Liver (tissue), 3 donors: ENCODE results near the gene WWC1.

Source experiments
- FOXA1 ChIP-seq: IDR thresholded peaks from 2 replicates; pipeline ENCODE4 v1.6.1; 2016; ENCODE audit warnings: antibody characterized with exemption
- JUND ChIP-seq, 2 donors: IDR thresholded peaks; 2 replicates each; pipeline ENCODE4 v1.6.1; 2016; ENCODE audit warnings: antibody characterized with exemption in 2 of 2
- TAF1 ChIP-seq: conservative IDR thresholded peaks from 2 replicates; pipeline ENCODE4 v1.6.1; 2016; ENCODE audit warnings: antibody characterized with exemption, mild to moderate bottlenecking
- TF ChIP-seq, protein P1 (sequence below): fragments of 150-350 bp; IDR thresholded peaks from 2 replicates; pipeline ENCODE4 v1.5.1; 2017; ENCODE audit warnings: improper control_type of control experiment, low read depth, low read length; ENCODE audit not compliant: missing input control
- TF ChIP-seq, protein P2 (sequence below): IDR thresholded peaks from 2 replicates; pipeline ENCODE4 v1.6.1; 2016; ENCODE audit warnings: antibody characterized with exemption
- TF ChIP-seq, protein P3 (sequence below): IDR thresholded peaks from 2 replicates; pipeline ENCODE4 v1.6.1; 2016; ENCODE audit warnings: antibody characterized with exemption, mild to moderate bottlenecking
- TF ChIP-seq, protein P4 (sequence below): IDR thresholded peaks from 2 replicates; pipeline ENCODE4 v1.6.1; 2016; ENCODE audit warnings: antibody characterized with exemption
- donor health status: healthy.
- donor health status: healthy.

DNA sequence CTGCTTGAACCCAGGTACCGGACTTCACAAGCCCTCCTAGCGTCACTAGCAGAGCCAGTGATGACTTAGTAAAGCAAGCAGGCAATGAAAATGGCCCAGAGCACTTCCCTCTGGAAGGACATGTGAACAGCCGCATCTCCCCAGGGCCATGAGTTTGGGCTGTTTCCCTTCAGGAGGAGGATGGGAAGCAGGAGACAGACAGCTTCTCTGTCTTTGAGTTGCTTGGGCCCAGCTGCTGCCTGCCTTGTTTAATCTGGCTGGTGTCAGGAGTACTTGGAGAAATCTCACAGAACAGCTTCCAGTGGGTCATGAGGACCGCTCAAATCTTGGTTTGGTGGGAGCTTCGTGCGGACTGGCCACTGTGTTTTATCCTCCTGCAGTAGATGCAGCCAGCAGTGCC is 25.4 kb upstream of the WWC1 start:
- no peak for TF ChIP-seq TAF1
- TF ChIP-seq, protein P1, sequence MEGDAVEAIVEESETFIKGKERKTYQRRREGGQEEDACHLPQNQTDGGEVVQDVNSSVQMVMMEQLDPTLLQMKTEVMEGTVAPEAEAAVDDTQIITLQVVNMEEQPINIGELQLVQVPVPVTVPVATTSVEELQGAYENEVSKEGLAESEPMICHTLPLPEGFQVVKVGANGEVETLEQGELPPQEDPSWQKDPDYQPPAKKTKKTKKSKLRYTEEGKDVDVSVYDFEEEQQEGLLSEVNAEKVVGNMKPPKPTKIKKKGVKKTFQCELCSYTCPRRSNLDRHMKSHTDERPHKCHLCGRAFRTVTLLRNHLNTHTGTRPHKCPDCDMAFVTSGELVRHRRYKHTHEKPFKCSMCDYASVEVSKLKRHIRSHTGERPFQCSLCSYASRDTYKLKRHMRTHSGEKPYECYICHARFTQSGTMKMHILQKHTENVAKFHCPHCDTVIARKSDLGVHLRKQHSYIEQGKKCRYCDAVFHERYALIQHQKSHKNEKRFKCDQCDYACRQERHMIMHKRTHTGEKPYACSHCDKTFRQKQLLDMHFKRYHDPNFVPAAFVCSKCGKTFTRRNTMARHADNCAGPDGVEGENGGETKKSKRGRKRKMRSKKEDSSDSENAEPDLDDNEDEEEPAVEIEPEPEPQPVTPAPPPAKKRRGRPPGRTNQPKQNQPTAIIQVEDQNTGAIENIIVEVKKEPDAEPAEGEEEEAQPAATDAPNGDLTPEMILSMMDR = no peak
- TF ChIP-seq, protein P2, sequence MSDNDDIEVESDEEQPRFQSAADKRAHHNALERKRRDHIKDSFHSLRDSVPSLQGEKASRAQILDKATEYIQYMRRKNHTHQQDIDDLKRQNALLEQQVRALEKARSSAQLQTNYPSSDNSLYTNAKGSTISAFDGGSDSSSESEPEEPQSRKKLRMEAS = no peak
- TF ChIP-seq, protein P3, sequence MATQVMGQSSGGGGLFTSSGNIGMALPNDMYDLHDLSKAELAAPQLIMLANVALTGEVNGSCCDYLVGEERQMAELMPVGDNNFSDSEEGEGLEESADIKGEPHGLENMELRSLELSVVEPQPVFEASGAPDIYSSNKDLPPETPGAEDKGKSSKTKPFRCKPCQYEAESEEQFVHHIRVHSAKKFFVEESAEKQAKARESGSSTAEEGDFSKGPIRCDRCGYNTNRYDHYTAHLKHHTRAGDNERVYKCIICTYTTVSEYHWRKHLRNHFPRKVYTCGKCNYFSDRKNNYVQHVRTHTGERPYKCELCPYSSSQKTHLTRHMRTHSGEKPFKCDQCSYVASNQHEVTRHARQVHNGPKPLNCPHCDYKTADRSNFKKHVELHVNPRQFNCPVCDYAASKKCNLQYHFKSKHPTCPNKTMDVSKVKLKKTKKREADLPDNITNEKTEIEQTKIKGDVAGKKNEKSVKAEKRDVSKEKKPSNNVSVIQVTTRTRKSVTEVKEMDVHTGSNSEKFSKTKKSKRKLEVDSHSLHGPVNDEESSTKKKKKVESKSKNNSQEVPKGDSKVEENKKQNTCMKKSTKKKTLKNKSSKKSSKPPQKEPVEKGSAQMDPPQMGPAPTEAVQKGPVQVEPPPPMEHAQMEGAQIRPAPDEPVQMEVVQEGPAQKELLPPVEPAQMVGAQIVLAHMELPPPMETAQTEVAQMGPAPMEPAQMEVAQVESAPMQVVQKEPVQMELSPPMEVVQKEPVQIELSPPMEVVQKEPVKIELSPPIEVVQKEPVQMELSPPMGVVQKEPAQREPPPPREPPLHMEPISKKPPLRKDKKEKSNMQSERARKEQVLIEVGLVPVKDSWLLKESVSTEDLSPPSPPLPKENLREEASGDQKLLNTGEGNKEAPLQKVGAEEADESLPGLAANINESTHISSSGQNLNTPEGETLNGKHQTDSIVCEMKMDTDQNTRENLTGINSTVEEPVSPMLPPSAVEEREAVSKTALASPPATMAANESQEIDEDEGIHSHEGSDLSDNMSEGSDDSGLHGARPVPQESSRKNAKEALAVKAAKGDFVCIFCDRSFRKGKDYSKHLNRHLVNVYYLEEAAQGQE = no peak
- no peak for TF ChIP-seq FOXA1
- no peak for TF ChIP-seq JUND (IDR thresholded peaks at IDR 0.05)
- TF ChIP-seq, protein P4, sequence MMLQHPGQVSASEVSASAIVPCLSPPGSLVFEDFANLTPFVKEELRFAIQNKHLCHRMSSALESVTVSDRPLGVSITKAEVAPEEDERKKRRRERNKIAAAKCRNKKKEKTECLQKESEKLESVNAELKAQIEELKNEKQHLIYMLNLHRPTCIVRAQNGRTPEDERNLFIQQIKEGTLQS = no peak
